Activated CD8-positive, alpha-beta memory T cell treated with anti-CD3 and anti-CD28 coated beads, Interleukin-2, amount 10 ng/mL, durations not matched to agents 7 days and 5 days (primary cell): ENCODE results near the gene BAX. TPM values are rescaled to one million over a fixed set of nuclear protein-coding genes. Genes with fewer than 3 reads are reported as not detected.

Experiments used
- ATAC-seq: fragments of 150-1000 bp; cut with Tn5 transposase; one replicate; pipeline ENCODE4 v1.10.0; 2021; ENCODE audit warnings: moderate library complexity
- CTCF ChIA-PET: fragments of 350-600 bp; sonication (Branson Sonifier 250); formaldehyde crosslinking; loops from one replicate; lab custom pipeline; 2021; ENCODE audit warnings: antibody characterized with exemption; lab: Charles Lee
- DNase-seq: peaks from one replicate; pipeline ENCODE4 v3.0.0-alpha.2; 2020
- H3K27ac Mint-ChIP-seq: one replicate; pipeline ENCODE4 v1.8.0; 2021; ENCODE audit warnings: mild to moderate bottlenecking, mixed read lengths
- H3K27me3 Mint-ChIP-seq: one replicate; pipeline ENCODE4 v1.8.0; 2021; ENCODE audit warnings: mixed read lengths
- H3K36me3 Mint-ChIP-seq: one replicate; pipeline ENCODE4 v1.8.0; 2021; ENCODE audit warnings: mild to moderate bottlenecking, mixed read lengths
- H3K4me1 Mint-ChIP-seq: one replicate; pipeline ENCODE4 v1.8.0; 2021; ENCODE audit warnings: mixed read lengths
- H3K4me3 Mint-ChIP-seq: one replicate; pipeline ENCODE4 v1.8.0; 2021; ENCODE audit warnings: mild to moderate bottlenecking, moderate library complexity, mixed read lengths
- H3K9me3 Mint-ChIP-seq: one replicate; pipeline ENCODE4 v1.8.0; 2022; ENCODE audit warnings: low read depth, mixed read lengths
- total RNA-seq, 2 experiments: library from RNA; stranded (reverse); gene quantifications; one replicate each; pipeline ENCODE4 v1.2.3, GENCODE V29; 2021

BAX gene
- total RNA-seq, 2 experiments from 2014 or later: 359 to 377 TPM

DNA sequence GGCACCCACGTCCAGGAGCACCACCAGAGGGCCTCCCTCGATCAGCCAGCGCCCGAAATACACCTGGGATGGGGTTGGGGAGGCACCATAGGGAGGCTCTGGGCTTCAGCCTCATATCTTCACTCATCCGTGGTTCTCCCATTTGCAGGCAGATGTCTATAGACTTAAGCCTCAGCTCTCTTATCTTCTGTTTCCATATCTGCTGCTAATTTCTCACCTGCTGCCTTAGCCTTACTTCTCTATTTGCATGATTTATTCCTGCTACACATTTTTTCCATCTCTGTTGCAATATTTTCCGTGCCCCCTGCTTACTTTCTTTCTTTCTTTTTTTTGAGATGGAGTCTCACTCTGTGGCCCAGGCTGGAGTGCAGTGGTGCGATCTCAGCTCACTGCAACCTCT is 32.6 kb downstream of the BAX start:
- H3K27me3 Mint-ChIP-seq: no peaks in the 10 kb centered on the region

DNA sequence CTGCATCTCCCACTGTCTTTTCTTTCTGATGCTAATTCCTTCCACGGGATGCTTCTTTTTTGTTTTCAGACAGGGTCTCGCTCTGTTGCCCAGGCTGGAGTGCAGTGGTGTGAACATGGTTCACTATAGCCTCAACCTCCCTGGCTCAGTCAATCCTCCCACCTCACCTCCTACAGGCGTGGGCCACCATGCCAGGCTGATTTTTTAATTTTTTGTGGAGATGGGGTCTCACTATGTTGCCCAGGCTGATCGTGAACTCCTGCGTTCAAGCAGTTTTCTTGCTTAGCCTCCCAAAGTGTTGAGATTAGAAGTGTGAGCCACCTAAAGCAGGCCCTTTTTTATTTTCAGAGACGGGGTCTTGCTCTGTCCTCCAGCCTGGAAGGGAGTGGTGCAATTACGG is 33.6 kb downstream of the BAX start:
- peaks cover 15% of the 10 kb centered on the region for H3K4me1 Mint-ChIP-seq
- DNase-seq: no peak
- peak overlapping the region; percentile 1 for H3K27ac Mint-ChIP-seq
- no peaks in the 10 kb centered on the region for H3K27me3 Mint-ChIP-seq
- no peak for ATAC-seq
- no peaks in the 10 kb centered on the region for H3K9me3 Mint-ChIP-seq
- peaks cover 22% of the 10 kb centered on the region for H3K36me3 Mint-ChIP-seq
- CTCF ChIA-PET: interaction anchor here (1.7 kb wide), 1 partner anchor 18 kb away, joined by 3 read pairs; no protein-coding TSS in a partner anchor
- H3K4me3 Mint-ChIP-seq: no peak overlapping the region

More for the DNA sequence above, 32.6 kb downstream of the BAX start:
- H3K4me1 Mint-ChIP-seq: peaks cover 14% of the 10 kb centered on the region
- no peak overlapping the region for H3K27ac Mint-ChIP-seq
- no peaks in the 10 kb centered on the region for H3K9me3 Mint-ChIP-seq
- H3K36me3 Mint-ChIP-seq: peaks cover 27% of the 10 kb centered on the region
- ATAC-seq: no peak
- CTCF ChIA-PET: interaction anchor here (1.0 to 1.7 kb wide), 2 partner anchors 17 to 145 kb away, joined by 3 read pairs; no protein-coding TSS in a partner anchor
- H3K4me3 Mint-ChIP-seq: no peak overlapping the region
- no peak for DNase-seq

DNA sequence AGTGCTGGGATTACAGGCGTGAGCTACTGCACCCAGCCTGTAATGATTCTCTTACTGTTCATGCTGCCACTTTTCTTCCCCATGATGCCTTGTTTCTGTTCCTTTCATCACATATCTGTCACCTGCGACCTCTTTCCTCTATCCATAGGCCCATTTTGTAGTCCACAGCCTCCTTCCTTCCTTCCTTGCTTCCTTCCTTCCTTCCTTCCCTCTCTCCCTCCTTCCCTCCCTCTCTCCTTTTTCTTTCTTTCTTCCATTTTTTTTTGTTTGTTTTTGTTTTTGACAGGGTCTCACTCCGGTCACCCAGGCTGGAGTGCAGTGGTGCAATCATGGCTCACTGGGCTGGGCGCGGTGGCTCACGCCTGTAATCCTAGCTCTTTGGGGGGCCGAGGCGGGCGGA is 34.2 kb downstream of the BAX start:
- H3K27ac Mint-ChIP-seq: no peak overlapping the region
- H3K27me3 Mint-ChIP-seq: no peaks in the 10 kb centered on the region
- CTCF ChIA-PET: interaction anchor here (0.8 kb wide), 1 partner anchor 20 kb away, joined by 3 read pairs; no protein-coding TSS in a partner anchor
- H3K9me3 Mint-ChIP-seq: no peaks in the 10 kb centered on the region
- ATAC-seq (no peak), DNase-seq (no peak)
- H3K4me1 Mint-ChIP-seq: peaks cover 18% of the 10 kb centered on the region
- H3K36me3 Mint-ChIP-seq: peaks cover 23% of the 10 kb centered on the region
- H3K4me3 Mint-ChIP-seq: no peak overlapping the region

DNA sequence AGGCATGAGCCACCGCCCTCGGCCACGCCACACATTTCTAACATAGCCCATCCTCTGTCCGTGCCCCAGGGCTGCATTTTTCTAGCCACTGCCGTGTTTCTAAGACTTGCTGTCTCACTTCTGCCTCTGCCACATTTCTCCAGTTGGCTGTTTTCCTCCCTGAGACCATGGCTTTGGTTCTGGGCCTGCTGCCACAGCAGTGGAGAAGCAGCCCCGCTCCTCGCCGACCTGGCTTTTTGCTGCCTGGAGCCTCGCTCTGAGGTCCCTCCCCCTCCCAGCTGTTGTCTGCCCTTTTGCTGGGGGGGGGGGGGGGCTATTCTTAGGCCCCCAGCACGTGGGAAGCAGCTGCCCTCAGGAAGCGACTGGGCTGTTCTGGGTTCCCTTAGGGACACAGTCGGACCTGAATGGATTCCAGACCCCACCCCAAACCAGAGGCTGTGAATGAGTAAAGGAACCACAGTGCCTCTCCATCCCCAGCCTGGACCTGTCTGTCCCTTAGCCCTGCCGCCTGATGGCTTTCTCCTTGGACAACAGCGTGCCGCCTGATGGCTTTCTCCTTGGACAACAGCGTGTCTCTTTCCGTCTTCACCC is 35.1 kb downstream of the BAX start:
- DNase-seq: no peak
- Mint-ChIP-seq H3K4me3 (no peak overlapping the region), H3K9me3 (no peaks in the 10 kb centered on the region), H3K4me1 (peaks cover 24% of the 10 kb centered on the region), H3K36me3 (peaks cover 24% of the 10 kb centered on the region), H3K27me3 (no peaks in the 10 kb centered on the region), H3K27ac (no peak overlapping the region)
- CTCF ChIA-PET: no interaction called here
- no peak for ATAC-seq

DNA sequence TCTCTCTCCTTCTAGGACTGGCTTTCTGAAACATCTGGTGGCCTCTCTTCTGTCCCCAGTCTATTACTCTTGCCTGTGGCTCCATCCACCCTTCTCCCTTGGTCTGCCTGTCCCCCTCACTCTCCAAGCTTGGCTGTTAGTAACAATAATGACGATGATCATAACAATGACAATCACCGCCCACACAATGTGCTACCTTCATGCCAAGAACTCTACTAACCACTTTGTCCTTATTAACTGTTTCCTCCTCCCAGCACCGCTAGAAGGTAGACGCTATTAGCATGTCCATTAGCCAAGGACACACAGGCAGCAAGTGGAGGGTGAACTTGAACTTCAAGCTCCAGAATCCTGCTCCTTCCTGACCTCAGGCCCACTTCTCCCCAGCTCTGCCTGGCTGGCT is 35.7 kb downstream of the BAX start:
- no peak overlapping the region for H3K27ac Mint-ChIP-seq
- peaks cover 26% of the 10 kb centered on the region for H3K36me3 Mint-ChIP-seq
- H3K4me1 Mint-ChIP-seq: peaks cover 29% of the 10 kb centered on the region
- no peaks in the 10 kb centered on the region for H3K27me3 Mint-ChIP-seq
- H3K4me3 Mint-ChIP-seq: no peak overlapping the region
- DNase-seq (no peak), ATAC-seq (no peak)
- CTCF ChIA-PET: interaction anchor here (4.1 kb wide), 1 partner anchor 12 kb away, joined by 45 read pairs; no protein-coding TSS in a partner anchor
- no peaks in the 10 kb centered on the region for H3K9me3 Mint-ChIP-seq

DNA sequence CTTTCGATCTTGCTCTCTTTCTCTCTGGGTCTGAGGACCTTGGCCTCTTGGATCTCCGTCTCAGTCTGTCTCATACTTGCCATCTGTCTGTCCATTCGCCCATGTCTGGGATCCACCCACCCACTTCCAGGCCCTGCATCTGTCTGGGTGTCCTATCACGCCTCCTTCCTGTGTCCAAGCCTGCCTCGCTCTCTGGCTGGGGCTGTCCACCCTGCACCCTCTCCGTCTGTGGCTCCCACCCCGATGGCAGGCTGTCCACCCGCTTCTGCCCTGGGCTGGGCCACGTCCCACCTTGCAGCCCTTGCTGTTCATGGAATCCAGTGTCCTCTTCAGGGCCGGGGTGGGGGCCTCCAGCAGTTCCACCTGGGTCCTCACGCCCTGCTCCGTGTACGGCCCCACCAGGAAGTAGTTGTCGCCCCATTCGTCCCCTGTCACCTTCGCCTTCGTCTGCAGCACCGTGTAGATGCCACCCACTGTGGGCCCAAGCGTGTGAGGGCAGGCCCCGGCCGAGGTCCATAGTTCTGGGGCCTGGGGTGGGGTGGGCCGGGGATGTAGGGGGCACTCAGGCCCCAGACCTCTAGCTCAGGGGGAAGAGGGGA is 36.4 kb downstream of the BAX start:
- Mint-ChIP-seq H3K27me3 (no peaks in the 10 kb centered on the region), H3K36me3 (peaks cover 26% of the 10 kb centered on the region), H3K9me3 (no peaks in the 10 kb centered on the region), H3K4me1 (peaks cover 32% of the 10 kb centered on the region), H3K4me3 (peak overlapping the region; percentile 16), H3K27ac (no peak overlapping the region)
- CTCF ChIA-PET: interaction anchor here (4.1 kb wide), 1 partner anchor 13 kb away, joined by 45 read pairs; no protein-coding TSS in a partner anchor
- DNase-seq: no peak
- ATAC-seq: no peak

DNA sequence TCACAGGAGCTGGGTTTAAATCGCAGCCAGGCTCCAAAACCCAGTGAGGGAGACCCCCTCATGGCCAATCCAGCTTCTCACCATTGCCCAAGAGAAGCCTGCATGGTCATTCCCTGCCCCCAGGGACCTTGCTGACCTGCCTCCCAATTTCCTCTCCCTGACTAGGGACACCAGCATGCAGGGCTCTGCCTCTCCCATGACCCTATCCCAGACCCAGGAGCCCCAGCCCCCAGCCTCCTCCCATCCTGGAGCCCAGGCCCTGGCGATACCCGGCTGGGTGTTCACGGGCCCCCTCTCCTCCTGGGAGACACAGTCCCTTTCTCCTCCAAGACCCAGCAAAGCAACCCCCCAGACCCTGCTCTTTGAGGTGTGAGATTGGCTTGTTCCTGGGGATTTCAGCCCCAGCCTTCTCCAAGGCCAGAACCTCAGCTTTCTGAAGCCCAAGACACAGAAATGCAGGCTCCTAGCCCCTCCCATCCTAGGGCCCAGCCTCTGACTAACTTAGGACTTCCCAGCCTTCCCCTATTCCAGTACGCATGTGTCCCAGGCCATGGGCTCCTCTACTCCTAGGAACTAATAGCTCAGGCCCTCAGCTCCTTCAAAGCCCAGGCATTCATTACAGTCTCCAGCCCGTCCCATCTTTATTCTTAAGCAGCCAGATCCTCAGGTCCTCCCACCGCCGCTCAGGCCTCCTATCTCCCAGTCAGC is 37.4 kb downstream of the BAX start:
- peaks cover 28% of the 10 kb centered on the region for H3K36me3 Mint-ChIP-seq
- no peaks in the 10 kb centered on the region for H3K9me3 Mint-ChIP-seq
- no peaks in the 10 kb centered on the region for H3K27me3 Mint-ChIP-seq
- peak overlapping the region; percentile 89 for H3K4me3 Mint-ChIP-seq
- ATAC-seq: no peak
- CTCF ChIA-PET: interaction anchor here (0.8 to 4.1 kb wide), 10 partner anchors 13 to 155 kb away, joined by 5 to 45 read pairs (median 11); partner anchors contain the start of genes BAX and FTL
- H3K4me1 Mint-ChIP-seq: peaks cover 35% of the 10 kb centered on the region
- DNase-seq: no peak
- peak overlapping the region; percentile 97 for H3K27ac Mint-ChIP-seq

DNA sequence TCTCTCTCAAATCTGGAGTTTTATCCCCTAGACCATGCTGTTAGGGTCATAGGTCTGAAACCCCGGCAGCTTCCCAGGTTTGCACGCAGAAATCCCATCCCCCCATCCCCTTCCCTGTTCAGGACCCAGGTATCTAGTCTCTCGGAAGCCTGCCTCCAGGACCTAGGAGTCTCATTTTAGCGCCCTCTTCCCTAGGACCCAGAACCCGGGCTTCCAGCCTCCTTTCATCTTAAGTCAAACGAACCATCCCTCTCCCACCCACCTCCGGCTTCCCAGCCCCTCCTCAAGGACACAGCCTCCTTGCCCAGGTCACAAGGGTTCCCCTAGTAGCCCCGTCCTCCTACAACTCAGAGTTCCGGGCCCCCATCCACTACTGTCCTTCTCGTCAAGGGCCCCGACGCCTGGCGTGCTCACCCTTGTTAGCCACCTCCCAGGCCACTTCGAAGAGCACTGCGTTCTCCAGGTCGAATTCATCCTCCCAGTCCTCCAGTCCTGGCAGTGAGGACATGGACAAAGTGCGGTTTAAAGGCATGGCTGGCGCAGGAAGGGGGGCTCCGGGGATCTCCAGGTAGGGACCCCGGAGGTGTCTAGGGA is 38.0 kb downstream of the BAX start:
- H3K4me1 Mint-ChIP-seq: peaks cover 36% of the 10 kb centered on the region
- DNase-seq (no peak), ATAC-seq (peak; percentile 3)
- peaks cover 26% of the 10 kb centered on the region for H3K36me3 Mint-ChIP-seq
- H3K9me3 Mint-ChIP-seq: no peaks in the 10 kb centered on the region
- CTCF ChIA-PET: interaction anchor here (0.8 to 4.1 kb wide), 31 partner anchors 8 to 279 kb away, joined by 3 to 45 read pairs (median 7); partner anchors contain the start of genes BAX, CGB7 and FTL
- H3K27me3 Mint-ChIP-seq: no peaks in the 10 kb centered on the region
- H3K4me3 Mint-ChIP-seq: peak overlapping the region; percentile 89
- peak overlapping the region; percentile 97 for H3K27ac Mint-ChIP-seq

DNA sequence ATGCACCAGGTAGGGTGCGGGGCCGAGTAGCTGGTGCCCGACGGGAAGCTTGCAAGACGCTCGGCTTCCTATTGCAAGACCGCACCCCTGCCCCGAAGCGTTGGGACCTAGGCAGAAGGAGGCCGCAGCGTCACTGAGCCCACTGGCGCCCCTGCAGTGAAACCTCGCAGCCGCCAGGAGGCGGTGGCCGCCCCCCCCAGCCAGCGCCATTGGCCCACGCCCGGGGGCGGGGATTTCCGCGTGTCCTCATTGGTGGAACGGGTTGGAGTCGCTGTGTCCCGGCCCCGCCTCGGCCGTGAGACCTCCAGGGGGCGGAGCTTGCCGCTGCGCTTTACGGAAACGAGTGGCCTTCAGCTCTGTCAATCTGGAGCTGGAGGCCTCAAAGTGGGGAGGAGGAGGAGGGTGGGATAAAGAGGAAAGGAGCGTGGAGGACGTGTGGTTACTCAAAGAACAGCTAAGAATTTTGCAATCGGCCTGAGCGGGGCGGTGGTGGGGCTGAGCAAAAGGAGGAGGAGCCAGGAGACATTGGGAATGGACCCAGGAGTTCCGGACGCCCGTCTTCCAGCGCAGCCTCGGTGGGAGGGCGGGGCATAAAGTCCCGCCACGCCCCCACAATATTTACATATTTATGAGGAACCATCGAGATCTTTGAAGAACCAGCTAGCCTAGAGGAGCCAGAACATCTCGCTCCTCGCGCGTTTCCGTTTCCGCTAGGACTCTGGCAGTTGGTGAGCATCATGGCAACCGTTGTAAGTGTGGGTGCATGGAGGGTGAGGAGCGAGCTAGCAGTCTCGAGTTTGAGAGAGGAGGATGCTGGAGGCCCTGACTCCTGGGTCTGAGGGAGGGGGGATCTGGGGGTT is 38.7 kb downstream of the BAX start, which contains the start of the genes GYS1 and RUVBL2:
Gene GYS1 (minus strand): TSS at position 135 of the 860 bp plus-strand sequence. CDS start 197 bp downstream, outside the sequence.
Gene RUVBL2 (plus strand): TSS at position 713 of the 860 bp plus-strand sequence. CDS start 25 bp downstream, at position 738.
- Mint-ChIP-seq H3K4me3 (peak within 1 kb of the TSS; percentile 89), H3K36me3 (peaks cover 22% of the 10 kb centered on the region), H3K27me3 (no peaks in the 10 kb centered on the region), H3K4me1 (peaks cover 41% of the 10 kb centered on the region), H3K9me3 (no peaks in the 10 kb centered on the region), H3K27ac (peak within 1 kb of the TSS; percentile 97)
- peak; percentile 93 for ATAC-seq
- DNase-seq: peak; percentile 99
- CTCF ChIA-PET: interaction anchor here (0.5 to 4.1 kb wide), 54 partner anchors 9 to 647 kb away, joined by 3 to 45 read pairs (median 4); partner anchors contain the start of genes BAX, BCAT2, CA11 and CGB2

DNA sequence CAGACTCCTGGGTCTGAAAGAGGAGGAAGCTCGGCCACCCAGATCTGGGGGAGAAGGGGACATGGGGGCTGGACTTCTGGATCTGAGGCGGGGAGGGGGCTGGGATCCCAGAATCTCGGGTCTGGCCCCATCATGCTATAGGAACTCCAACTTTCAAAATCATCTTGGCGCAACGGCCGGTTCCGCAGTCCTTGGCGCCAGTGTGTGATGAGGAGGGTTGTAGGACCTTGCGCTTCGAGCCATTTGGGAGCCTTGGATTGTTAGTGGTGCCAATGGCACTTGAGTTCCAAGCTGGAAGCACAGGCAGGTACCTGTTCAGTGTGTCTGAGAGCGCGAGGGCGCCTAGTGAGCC is 39.3 kb downstream of the BAX start:
- H3K36me3 Mint-ChIP-seq: peaks cover 17% of the 10 kb centered on the region
- H3K27me3 Mint-ChIP-seq: no peaks in the 10 kb centered on the region
- no peaks in the 10 kb centered on the region for H3K9me3 Mint-ChIP-seq
- DNase-seq: no peak
- no peak for ATAC-seq
- CTCF ChIA-PET: interaction anchor here (0.8 to 4.1 kb wide), 40 partner anchors 10 to 646 kb away, joined by 3 to 45 read pairs (median 6); partner anchors contain the start of genes BAX, BCAT2, CA11 and CGB2
- H3K4me3 Mint-ChIP-seq: peak overlapping the region; percentile 89
- peak overlapping the region; percentile 97 for H3K27ac Mint-ChIP-seq
- H3K4me1 Mint-ChIP-seq: peaks cover 41% of the 10 kb centered on the region

DNA sequence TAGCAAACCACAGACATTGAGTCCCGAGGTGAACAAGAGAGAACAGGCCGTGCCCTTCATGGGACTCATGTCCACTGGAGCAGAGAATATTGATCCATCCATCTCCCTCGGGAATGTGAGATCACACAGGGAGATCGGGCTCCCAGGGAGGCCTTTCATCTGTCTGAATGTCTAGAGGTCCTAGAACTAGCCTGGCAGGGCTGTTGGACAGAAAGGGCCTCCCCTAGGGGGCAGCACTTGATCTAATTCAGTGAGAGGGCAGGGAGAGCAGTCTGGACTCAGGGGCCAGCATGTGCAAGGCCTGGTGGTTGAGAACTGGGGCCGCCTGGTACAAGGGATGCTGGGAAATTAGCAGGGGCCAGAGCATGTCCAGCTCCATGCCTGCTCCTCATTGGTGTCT is 43.3 kb downstream of the BAX start:
- Mint-ChIP-seq H3K36me3 (peaks cover 24% of the 10 kb centered on the region), H3K4me3 (no peak overlapping the region), H3K27ac (no peak overlapping the region), H3K4me1 (peaks cover 32% of the 10 kb centered on the region), H3K9me3 (no peaks in the 10 kb centered on the region), H3K27me3 (no peaks in the 10 kb centered on the region)
- CTCF ChIA-PET: interaction anchor here (1.1 to 5.7 kb wide), 9 partner anchors 11 to 201 kb away, joined by 4 to 47 read pairs (median 6); partner anchors contain the start of genes LHB and LIN7B
- peak; percentile 76 for DNase-seq
- no peak for ATAC-seq
